ENCODE data around the gene SASH3.

Gene SASH3

GRCh38 chrX:129797251-129797906, 17.6 kb downstream of the SASH3 start:
- peaks cover 79% of the 10 kb centered on the region for H3K36me3 ChIP-seq
- H3K27me3 ChIP-seq: no peaks in the 10 kb centered on the region
- no peak for TF ChIP-seq CTCF (IDR thresholded peaks at IDR 0.05)
- no peaks in the 10 kb centered on the region for H3K4me1 ChIP-seq (ENCODE audit: control insufficient read depth in 1 of 2, insufficient read depth in 1 of 2, low read depth in 1 of 2, low read length in 1 of 2)
- H3K27ac ChIP-seq: peak overlapping the region; percentile 35
- H3K9me3 ChIP-seq: no peaks in the 10 kb centered on the region
- H3K4me3 ChIP-seq (ENCODE audit: low read depth in 1 of 2, low read length in 1 of 2): no peak overlapping the region

GRCh38 chrX:129798456-129798855, 18.7 kb downstream of the SASH3 start:
- TF ChIP-seq CTCF (IDR thresholded peaks at IDR 0.05): no peak

GRCh38 chrX:129798888-129799287, 19.1 kb downstream of the SASH3 start:
- H3K36me3 ChIP-seq: peaks cover 64% of the 10 kb centered on the region
- H3K9me3 ChIP-seq: no peaks in the 10 kb centered on the region
- no peak overlapping the region for H3K4me3 ChIP-seq (ENCODE audit: low read depth in 1 of 2, low read length in 1 of 2)
- peak overlapping the region; percentile 54 for H3K27ac ChIP-seq
- H3K4me1 ChIP-seq (ENCODE audit: control insufficient read depth in 1 of 2, insufficient read depth in 1 of 2, low read depth in 1 of 2, low read length in 1 of 2): no peaks in the 10 kb centered on the region
- no peak for TF ChIP-seq CTCF (IDR thresholded peaks at IDR 0.05)
- no peaks in the 10 kb centered on the region for H3K27me3 ChIP-seq

More at GRCh38 chrX:129798456-129798855, 18.7 kb downstream of the SASH3 start:
- Histone ChIP-seq H3K27ac (peak overlapping the region; percentile 54), H3K4me1 (ENCODE audit: control insufficient read depth in 1 of 2, insufficient read depth in 1 of 2, low read depth in 1 of 2, low read length in 1 of 2) (no peaks in the 10 kb centered on the region), H3K36me3 (peaks cover 68% of the 10 kb centered on the region), H3K27me3 (no peaks in the 10 kb centered on the region), H3K4me3 (ENCODE audit: low read depth in 1 of 2, low read length in 1 of 2) (no peak overlapping the region), H3K9me3 (no peaks in the 10 kb centered on the region)

GRCh38 chrX:129800186-129800585, 20.4 kb downstream of the SASH3 start:
- H3K9me3 ChIP-seq: no peaks in the 10 kb centered on the region
- no peak for TF ChIP-seq CTCF (IDR thresholded peaks at IDR 0.05)
- H3K27me3 ChIP-seq: no peaks in the 10 kb centered on the region
- H3K36me3 ChIP-seq: peaks cover 51% of the 10 kb centered on the region
- no peak overlapping the region for H3K27ac ChIP-seq
- no peak overlapping the region for H3K4me3 ChIP-seq (ENCODE audit: low read depth in 1 of 2, low read length in 1 of 2)
- peaks cover 0 to 4% of the 10 kb centered on the region in 2 experiments for H3K4me1 ChIP-seq (ENCODE audit: control insufficient read depth in 1 of 2, insufficient read depth in 1 of 2, low read depth in 1 of 2, low read length in 1 of 2)

- H3K9me3 ChIP-seq: no peaks in the 10 kb centered on the region
- H3K36me3 ChIP-seq: peaks cover 24% of the 10 kb centered on the region
- H3K27me3 ChIP-seq: no peaks in the 10 kb centered on the region
- peaks cover under 1 to 4% of the 10 kb centered on the region in 2 experiments for H3K4me1 ChIP-seq (ENCODE audit: control insufficient read depth in 1 of 2, insufficient read depth in 1 of 2, low read depth in 1 of 2, low read length in 1 of 2)
- TF ChIP-seq CTCF (IDR thresholded peaks at IDR 0.05): no peak
- H3K4me3 ChIP-seq (ENCODE audit: low read depth in 1 of 2, low read length in 1 of 2): no peak overlapping the region
- no peak overlapping the region for H3K27ac ChIP-seq
These were observed 23.1 kb downstream of the SASH3 start for GRCh38 chrX:129802863-129803262.

Data from neutrophil (primary cell).